Left lobe of liver (tissue), 2 donors: Measurements from ENCODE around the gene TMCO4. TPM values are rescaled to one million over a fixed set of nuclear protein-coding genes. Genes with fewer than 3 reads are reported as not detected.
"Not testable (repeated sequence)": the region's sequence is repeated elsewhere in the genome, so short reads cannot be mapped to it uniquely, and the experiment has no call there.

Source experiments
- ATAC-seq: fragments of 200-7000 bp; cut with Tn5 transposase; one replicate; pipeline ENCODE4 v1.9.1; 2020; ENCODE audit warnings: mild to moderate bottlenecking, moderate library complexity
- DNase-seq: peaks from one replicate; pipeline ENCODE4 v3.0.0-alpha.2; 2020; ENCODE audit warnings: low spot score
- total RNA-seq: library from RNA; stranded (reverse); gene quantifications from one replicate; pipeline ENCODE4 v1.2.1, GENCODE V29; 2021
- donor health status: DM: no; HTN: no; CAD: no; lungs with moderate emphysema.
- donor health status: DM: no; HTN: yes; CAD: no.

The TMCO4 gene
- total RNA-seq, 1 donor from 2014 or later, result 9.8 TPM

- ATAC-seq (peak; percentile 62), DNase-seq (no peak)
Observed at GRCh38 chr1:19643602-19644394, 155.9 kb downstream of the TMCO4 start, which contains the start of gene NBL1. Gene NBL1, plus strand, starts transcription at chr1:19644311. Its CDS starts 10,720 bp downstream, at chr1:19655031.

- ATAC-seq (no peak), DNase-seq (no peak)
Observed at GRCh38 chr1:19643121-19643520, 156.6 kb downstream of the TMCO4 start.

- DNase-seq, result no peak
- peak; percentile 47 for ATAC-seq
Observed at GRCh38 chr1:19640363-19641316, 159.1 kb downstream of the TMCO4 start.

GRCh38 chr1:19639999-19640362, 159.7 kb downstream of the TMCO4 start:
- ATAC-seq (peak; percentile 19), DNase-seq (no peak)

GRCh38 chr1:19639228-19639627, 160.5 kb downstream of the TMCO4 start:
- not testable (repeated sequence) for DNase-seq, ATAC-seq

- DNase-seq (no peak), ATAC-seq (no peak)
Observed at GRCh38 chr1:19637606-19638005, 162.1 kb downstream of the TMCO4 start.

- DNase-seq, ATAC-seq: not testable (repeated sequence)
Observed at GRCh38 chr1:19636749-19637148, 163.0 kb downstream of the TMCO4 start.

GRCh38 chr1:19636065-19636464, 163.7 kb downstream of the TMCO4 start:
- DNase-seq (no peak), ATAC-seq (no peak)

GRCh38 chr1:19635646-19636045, 164.1 kb downstream of the TMCO4 start:
- ATAC-seq, result no peak
- DNase-seq, result no peak

- not testable (repeated sequence) for ATAC-seq, DNase-seq
Observed at GRCh38 chr1:19635064-19635463, 164.7 kb downstream of the TMCO4 start.

- ATAC-seq (no peak), DNase-seq (no peak)
Observed at GRCh38 chr1:19633106-19633505, 166.6 kb downstream of the TMCO4 start.

Other genes starting within 250 kb of the TMCO4 start
- gene NBL1, start 155.6 kb downstream of the TMCO4 start, total RNA-seq, result 2.5 TPM
- not detected for gene HTR6, start 135.0 kb downstream of the TMCO4 start, total RNA-seq
- gene RNF186, start 15.4 kb upstream of the TMCO4 start, total RNA-seq, result 0.60 TPM
- 1.8 TPM for gene OTUD3, start 82.5 kb upstream of the TMCO4 start, total RNA-seq
- not detected for gene PLA2G2E, start 123.7 kb upstream of the TMCO4 start, total RNA-seq
- gene PLA2G2A, start 179.7 kb upstream of the TMCO4 start, total RNA-seq, result 128 TPM